Pancreas (tissue), 10 donors: ENCODE results near the gene FGFR3. TPM values are rescaled to one million over a fixed set of nuclear protein-coding genes. Genes with fewer than 3 reads are reported as not detected.
A peak's percentile ranks its signal among the peaks of the same experiment; 100 is the strongest.

Source experiments
- ATAC-seq, 4 donors: fragments of 200-7000 bp; cut with Tn5 transposase; one replicate each; pipeline versions ENCODE4 v1.8.0 to v1.9.1; 2020; ENCODE audit warnings: mild to moderate bottlenecking in 4 of 4, moderate library complexity in 4 of 4
- DNase-seq, 6 donors: peaks; one replicate each; pipeline ENCODE4 v3.0.0-alpha.2; 2020
- FAIRE-seq: peaks from 2 replicates; lab custom pipeline; 2012; peaks lifted over from hg19 to GRCh38; lab: Jason Lieb, UNC
- H3K27ac ChIP-seq, 4 donors: fragments of 200-600 bp; sonication (generic); 1 replicate in 3 of 4; 2 replicates in 1 of 4; pipeline versions ENCODE4 v1.5.0 to v1.8.0; 2020
- H3K27me3 ChIP-seq, 4 donors: fragments of 200-600 bp; one replicate each; pipeline ENCODE4 v1.8.0; 2021
- H3K36me3 ChIP-seq, 3 donors: fragments of 200-600 bp; sonication (generic) in 1 of 3; one replicate each; pipeline versions ENCODE4 v1.5.0 to v1.8.0; 2020 to 2021
- H3K4me1 ChIP-seq, 3 donors: fragments of 200-600 bp; one replicate each; pipeline ENCODE4 v1.8.0; 2021
- H3K4me3 ChIP-seq, 4 donors: fragments of 200-600 bp; sonication (generic) in 2 of 4; one replicate each; pipeline versions ENCODE4 v1.5.0 to v1.8.0; 2020 to 2021
- H3K9me3 ChIP-seq, 4 donors: fragments of 200-600 bp; one replicate each; pipeline ENCODE4 v1.8.0; 2021
- WGBS, 2 donors: extraction: QIAGEN DNeasy Blood & Tissue Kit; methylation state at CpG; one replicate each; pipeline ENCODE4 v1.1.7; 2013; 5-methylcytosine and 5-hydroxymethylcytosine counted together
- intact Hi-C, 3 donors: fragments of 100-400 bp; cut with DNase I; formaldehyde crosslinking; loops; one replicate each; pipeline versions ENCODE4 v1.11.1 to v1.14.2; 2022
- polyA plus RNA-seq, 2 donors: library from polyadenylated mRNA; stranded (reverse); fragments of 200-250 nt; gene quantifications; one replicate each; pipeline ENCODE4 v1.2.3, GENCODE V29; 2013
- total RNA-seq, 6 donors: library from RNA; stranded (reverse); fragmentation: NEBNext Ultra II Directional in 4 of 6; extraction: Animal tissue kit (Norgen Biotek cat#: 25700) in 4 of 6; gene quantifications; one replicate each; pipeline versions ENCODE4 v1.2.1 to v1.2.4, GENCODE V29; 2021 to 2023
- TF ChIP-seq, protein P1 (sequence below), 4 donors: fragments of 200-600 bp; sonication (generic) in 3 of 4; IDR thresholded peaks; one replicate each; pipeline versions ENCODE4 v1.5.0 to v1.8.0; 2021; ENCODE audit warnings: antibody characterized with exemption in 4 of 4
- donor health status: healthy with polysubstance abuse.
- donor health status: DM: no; HTN: no; CAD: no; lungs with moderate emphysema.
- donor health status: DM: no; HTN: no; CAD: no.
- donor health status: control.
- donor health status: control.
- donor health status: Bipolar disorder and iron deficiency.
- donor health status: DM: yes; HTN: yes; CAD: no.
- donor health status: DM: no; HTN: no; CAD: no.
- donor health status: DM: no; HTN: no; CAD: no.
- donor health status: DM: yes; HTN: yes; CAD: no.

The FGFR3 gene
- total and polyA plus RNA-seq, 8 donors, result 40.4 to 300 (median 64.8) TPM

DNA sequence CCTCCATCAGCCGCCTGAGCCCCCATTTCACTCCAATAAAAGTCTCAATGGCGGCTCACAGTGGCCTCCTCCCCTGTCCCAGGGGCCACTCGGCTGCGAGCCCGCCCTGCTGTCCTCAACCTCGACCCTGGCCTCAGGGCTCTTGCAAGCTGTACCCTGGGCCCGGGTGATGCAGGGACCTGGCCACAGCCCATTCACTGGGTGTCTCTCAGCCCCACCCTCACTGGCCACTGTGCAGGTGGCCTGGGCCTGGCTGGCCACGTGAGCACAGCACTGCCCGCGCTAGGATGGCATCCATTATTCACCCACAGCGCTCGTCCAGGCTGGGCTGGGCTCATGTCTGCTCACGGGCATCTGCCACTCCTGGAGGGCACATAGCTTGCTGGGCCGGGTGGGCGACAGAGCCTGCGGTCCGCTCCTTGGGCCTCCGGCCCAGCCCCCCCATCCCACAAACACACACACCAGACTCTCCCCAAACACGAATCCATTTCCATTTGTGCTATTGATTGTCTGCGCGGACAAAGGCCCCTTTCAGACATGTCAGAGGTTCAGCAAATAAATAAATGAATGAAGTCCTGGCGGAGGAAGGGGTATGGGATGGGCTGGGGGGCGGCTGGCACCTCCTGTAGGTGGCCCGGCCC, 16.5 kb upstream of the FGFR3 start:
- TF ChIP-seq, protein P1, sequence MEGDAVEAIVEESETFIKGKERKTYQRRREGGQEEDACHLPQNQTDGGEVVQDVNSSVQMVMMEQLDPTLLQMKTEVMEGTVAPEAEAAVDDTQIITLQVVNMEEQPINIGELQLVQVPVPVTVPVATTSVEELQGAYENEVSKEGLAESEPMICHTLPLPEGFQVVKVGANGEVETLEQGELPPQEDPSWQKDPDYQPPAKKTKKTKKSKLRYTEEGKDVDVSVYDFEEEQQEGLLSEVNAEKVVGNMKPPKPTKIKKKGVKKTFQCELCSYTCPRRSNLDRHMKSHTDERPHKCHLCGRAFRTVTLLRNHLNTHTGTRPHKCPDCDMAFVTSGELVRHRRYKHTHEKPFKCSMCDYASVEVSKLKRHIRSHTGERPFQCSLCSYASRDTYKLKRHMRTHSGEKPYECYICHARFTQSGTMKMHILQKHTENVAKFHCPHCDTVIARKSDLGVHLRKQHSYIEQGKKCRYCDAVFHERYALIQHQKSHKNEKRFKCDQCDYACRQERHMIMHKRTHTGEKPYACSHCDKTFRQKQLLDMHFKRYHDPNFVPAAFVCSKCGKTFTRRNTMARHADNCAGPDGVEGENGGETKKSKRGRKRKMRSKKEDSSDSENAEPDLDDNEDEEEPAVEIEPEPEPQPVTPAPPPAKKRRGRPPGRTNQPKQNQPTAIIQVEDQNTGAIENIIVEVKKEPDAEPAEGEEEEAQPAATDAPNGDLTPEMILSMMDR (IDR thresholded peaks at IDR 0.05), result no peak
- Histone ChIP-seq H3K36me3 (no peaks in the 10 kb centered on the region), H3K4me3 (no peak overlapping the region), H3K4me1 (no peaks in the 10 kb centered on the region), H3K9me3 (no peaks in the 10 kb centered on the region), H3K27me3 (no peaks in the 10 kb centered on the region), H3K27ac (peak overlapping the region; percentile 69 to 85 (median 80))
- ATAC-seq, result peak; percentile 30 to 64 (median 54)
- intact Hi-C loops, result no loop called here
- peak in 3 of 6 donors; percentile 40 to 64 (median 50) for DNase-seq
- FAIRE-seq, result no peak
- 64 to 65% methylated on average over 24 of the region's 24 CpGs for WGBS, 2 donors

DNA sequence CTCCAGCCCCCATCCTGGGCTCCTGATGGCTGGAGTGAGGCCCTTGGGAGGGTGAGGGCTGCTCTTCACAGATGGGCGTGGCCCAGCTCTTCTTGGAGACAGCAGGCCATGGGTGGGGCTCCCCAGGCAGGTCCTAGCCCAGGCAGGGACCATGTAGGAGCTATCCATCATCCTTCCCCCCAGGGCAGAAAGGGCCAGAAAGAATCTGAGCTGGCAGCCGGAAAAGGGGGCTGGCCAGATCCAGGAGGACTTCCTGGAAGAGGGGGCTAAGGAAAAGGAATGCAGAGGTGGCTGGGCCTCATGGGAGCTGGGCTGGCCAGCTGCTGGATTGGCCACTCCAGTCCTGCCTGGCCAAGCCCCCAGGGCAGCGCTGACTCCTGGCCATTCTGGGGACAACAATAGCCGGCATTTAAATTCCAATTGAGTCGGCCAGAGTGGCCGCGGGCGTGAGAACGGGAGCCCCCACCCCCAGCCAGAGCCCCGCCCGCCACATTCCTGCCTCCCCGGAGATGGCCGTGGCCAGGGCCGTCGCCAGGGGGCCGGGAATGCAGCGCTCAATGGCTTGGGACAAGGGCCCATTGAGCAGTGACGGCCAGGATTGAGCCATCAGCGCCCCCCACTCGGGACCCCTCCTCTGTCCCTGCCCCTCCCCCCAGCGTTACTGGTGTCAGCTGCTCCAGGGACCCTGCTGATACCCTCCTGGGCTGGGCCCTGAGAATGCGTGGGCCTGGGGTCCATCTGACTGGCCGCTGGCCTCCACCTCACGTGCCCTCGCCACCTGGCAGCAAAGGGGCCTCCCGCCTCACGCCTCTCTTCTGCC, 15.1 kb upstream of the FGFR3 start:
- Histone ChIP-seq H3K9me3 (no peaks in the 10 kb centered on the region), H3K4me1 (no peaks in the 10 kb centered on the region), H3K27ac (peak overlapping the region; percentile 69 to 85 (median 80)), H3K27me3 (no peaks in the 10 kb centered on the region), H3K4me3 (no peak overlapping the region), H3K36me3 (no peaks in the 10 kb centered on the region)
- ATAC-seq (peak; percentile 39 to 76 (median 63)), FAIRE-seq (no peak), DNase-seq (peak in 3 of 6 donors; percentile 70 to 83 (median 74))
- TF ChIP-seq, protein P1 (IDR thresholded peaks at IDR 0.05), result no peak
- WGBS, 2 donors, result 45 to 50% methylated on average over 21 to 27 of the region's 27 CpGs
- intact Hi-C loops, result no loop called here

DNA sequence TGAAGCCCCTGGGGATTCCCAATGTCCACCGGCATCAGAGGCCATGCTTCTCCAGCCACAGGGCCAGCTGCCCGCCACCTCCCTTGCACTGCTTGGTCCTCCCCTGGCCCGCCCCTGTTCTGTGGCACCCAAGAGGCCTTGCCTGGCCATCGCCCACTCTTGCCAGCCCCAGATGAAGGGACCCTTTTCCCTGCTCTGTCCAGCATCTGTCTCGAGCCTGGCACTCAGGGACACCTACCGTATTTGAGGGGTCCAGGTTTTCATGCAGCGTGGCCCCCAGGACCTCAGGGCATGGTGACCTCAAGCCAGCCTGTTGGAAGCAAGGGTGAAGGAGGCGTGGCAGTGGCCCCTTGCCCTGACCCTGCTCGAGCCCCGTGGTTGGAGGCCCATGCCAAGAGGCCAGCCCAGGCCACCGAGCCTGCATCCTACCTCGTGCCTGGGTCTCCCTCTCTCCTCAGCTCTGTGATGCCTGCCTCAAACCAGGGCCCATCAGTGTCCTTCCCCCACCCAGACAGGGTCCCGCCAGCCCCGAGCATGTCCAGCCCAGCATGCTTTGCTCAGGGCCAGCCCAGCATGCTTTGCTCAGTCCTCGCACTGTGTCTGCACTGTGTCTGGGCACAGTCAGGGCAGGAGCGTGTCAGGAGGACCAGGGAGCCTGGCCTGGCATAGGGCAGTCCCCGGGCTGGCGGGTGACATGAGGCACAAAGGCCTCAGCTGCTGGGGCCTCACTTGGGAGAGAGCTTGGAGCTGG, 14.3 kb upstream of the FGFR3 start:
- TF ChIP-seq, protein P1 (IDR thresholded peaks at IDR 0.05), result no peak
- peak overlapping the region; percentile 69 to 85 (median 80) for H3K27ac ChIP-seq
- no peaks in the 10 kb centered on the region for H3K36me3 ChIP-seq
- intact Hi-C loops, result no loop called here
- H3K9me3 ChIP-seq, result no peaks in the 10 kb centered on the region
- DNase-seq (no peak), ATAC-seq (peak in 2 of 4 donors; percentile 2 to 8), FAIRE-seq (no peak)
- 76 to 78% methylated on average over 18 of the region's 18 CpGs for WGBS, 2 donors
- H3K4me3 ChIP-seq, result no peak overlapping the region
- H3K27me3 ChIP-seq, result no peaks in the 10 kb centered on the region
- no peaks in the 10 kb centered on the region for H3K4me1 ChIP-seq

DNA sequence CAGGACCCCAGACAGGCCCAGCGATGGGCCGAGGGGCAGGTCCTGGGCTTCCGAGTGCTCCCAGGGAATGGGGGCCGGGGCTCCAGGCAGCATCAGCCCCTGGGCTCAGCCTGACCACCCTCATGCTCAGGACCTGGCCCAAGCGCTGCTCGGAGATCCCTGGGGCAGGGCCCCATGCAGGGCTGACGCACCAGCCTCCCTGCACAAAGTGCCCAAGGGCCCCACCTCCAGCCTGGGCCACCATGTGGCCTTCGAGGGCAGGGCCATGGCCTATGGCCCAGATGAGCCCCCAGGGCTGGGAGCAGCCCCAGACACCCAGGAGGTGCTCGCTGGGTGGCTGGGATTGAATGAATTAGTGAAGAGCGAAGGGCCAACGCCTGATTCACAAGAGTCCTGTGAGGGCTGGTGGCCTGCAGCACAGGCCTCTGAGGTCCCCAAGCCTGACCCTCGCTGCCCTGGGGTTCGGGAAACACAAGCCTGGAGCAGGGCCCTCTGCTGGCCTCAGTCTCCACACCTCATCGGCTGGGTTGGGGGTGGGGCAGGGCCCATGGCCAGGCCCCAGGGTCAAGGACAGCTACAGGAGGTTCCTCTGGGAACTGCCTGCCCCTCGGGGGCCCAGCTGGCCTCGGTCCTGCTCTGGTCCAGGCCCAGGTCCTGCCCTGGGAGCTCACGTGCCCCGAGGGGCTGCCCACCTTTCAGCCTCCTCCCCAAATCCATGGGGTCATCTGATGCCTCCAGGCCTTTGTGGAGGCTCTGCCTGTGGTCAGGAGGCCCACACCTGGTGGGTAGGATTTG, 13.3 kb upstream of the FGFR3 start:
- Histone ChIP-seq H3K9me3 (no peaks in the 10 kb centered on the region), H3K4me1 (no peaks in the 10 kb centered on the region), H3K27me3 (no peaks in the 10 kb centered on the region), H3K4me3 (no peak overlapping the region), H3K27ac (peak overlapping the region in 1 of 4 donors; percentile 85), H3K36me3 (no peaks in the 10 kb centered on the region)
- TF ChIP-seq, protein P1 (IDR thresholded peaks at IDR 0.05), result no peak
- intact Hi-C loops, result no loop called here
- WGBS, 2 donors, result 74 to 79% methylated on average over 16 to 18 of the region's 18 CpGs
- DNase-seq (no peak), FAIRE-seq (no peak), ATAC-seq (no peak)
